HepG2 (cell line): ENCODE measurements around the gene UNKL. TPM values are rescaled to one million over a fixed set of nuclear protein-coding genes. Genes with fewer than 3 reads are reported as not detected.

Experiments
- CCDC6 ChIP-seq: sonication (generic); formaldehyde crosslinking; IDR thresholded peaks from 2 replicates; pipeline ENCODE4 v1.8.1; 2022; ENCODE audit warnings: mild to moderate bottlenecking, missing genetic modification reagents, moderate library complexity
- HES4 ChIP-seq: sonication (generic); formaldehyde crosslinking; IDR thresholded peaks from 2 replicates; pipeline ENCODE4 v1.9.0; 2021; ENCODE audit warnings: mild to moderate bottlenecking, missing genetic modification reagents, borderline replicate concordance
- KMT2B ChIP-seq: IDR thresholded peaks from 2 replicates; pipeline ENCODE4 v1.6.1; 2016; ENCODE audit warnings: missing genetic modification reagents, missing compliant biosample characterization
- LCORL ChIP-seq, 2 experiments: fragments of 450-650 bp in 1 of 2; sonication (generic) in 1 of 2; formaldehyde crosslinking in 1 of 2; IDR thresholded peaks; 2 replicates each; pipeline versions ENCODE4 v1.5.0 to v1.6.1; 2017 to 2020; ENCODE audit warnings: antibody characterized with exemption in 1 of 2, missing genetic modification reagents in 1 of 2
- NCOA1 ChIP-seq: sonication (generic); formaldehyde crosslinking; IDR thresholded peaks from 2 replicates; pipeline ENCODE4 v1.9.0; 2021; ENCODE audit warnings: missing genetic modification reagents
- RXRA ChIP-seq: sonication (generic); formaldehyde crosslinking; IDR thresholded peaks from 2 replicates; pipeline ENCODE4 v1.5.1; 2020; ENCODE audit warnings: missing genetic modification reagents
- ZNF253 ChIP-seq: sonication (generic); formaldehyde crosslinking; IDR thresholded peaks from 2 replicates; pipeline ENCODE4 v1.8.0; 2022; ENCODE audit warnings: mild to moderate bottlenecking, missing genetic modification reagents, borderline replicate concordance
- ZNF30 ChIP-seq: sonication (generic); formaldehyde crosslinking; IDR thresholded peaks from 2 replicates; pipeline ENCODE4 v1.5.0; 2020; ENCODE audit warnings: mild to moderate bottlenecking, missing genetic modification reagents
- ZNF572 ChIP-seq: sonication (generic); formaldehyde crosslinking; IDR thresholded peaks from 2 replicates; pipeline ENCODE4 v1.5.1; 2020; ENCODE audit warnings: mild to moderate bottlenecking, missing genetic modification reagents
- ZNF660 ChIP-seq: sonication (generic); formaldehyde crosslinking; IDR thresholded peaks from 2 replicates; pipeline ENCODE4 v1.5.1; 2020; ENCODE audit warnings: mild to moderate bottlenecking, low read depth, missing genetic modification reagents, borderline replicate concordance
- polyA plus RNA-seq, 8 experiments: library from polyadenylated mRNA; depleted of rRNA in 3 of 8; stranded (reverse) in 7 of 8; unstranded in 1 of 8; fragments of >200 nt; fragmentation: Illumina TruSeq in 4 of 8; extraction: Trizol in 4 of 8; gene quantifications; 2 replicates each; pipeline versions ENCODE4 v1.2.1 to v1.2.3, GENCODE V29; 2011 to 2016; ENCODE audit warnings: low read depth in 4 of 8, missing spikeins in 1 of 8, mixed read lengths in 1 of 8; ENCODE audit not compliant: insufficient read depth in 1 of 8
- total RNA-seq, 5 experiments: library from RNA; depleted of rRNA; stranded (reverse); fragments of >200 nt; fragmentation: Illumina TruSeq; extraction: Trizol; gene quantifications; 2 replicates each; pipeline ENCODE4 v1.2.3, GENCODE V29; 2016; ENCODE audit warnings: low read depth in 1 of 5
- TF ChIP-seq, protein P1 (sequence below), 2 experiments: IDR thresholded peaks; 2 replicates each; pipeline ENCODE4 v1.6.1; 2011 to 2012; ENCODE audit warnings: low read length in 2 of 2, borderline replicate concordance in 1 of 2, low read depth in 1 of 2, mild to moderate bottlenecking in 1 of 2, moderate library complexity in 1 of 2
- TF ChIP-seq, protein P2 (sequence below): sonication (generic); formaldehyde crosslinking; IDR thresholded peaks from 2 replicates; pipeline ENCODE4 v1.5.1; 2020; ENCODE audit warnings: missing genetic modification reagents, mild to moderate bottlenecking, borderline replicate concordance
- TF ChIP-seq, protein P3 (sequence below): sonication (generic); formaldehyde crosslinking; IDR thresholded peaks from 2 replicates; pipeline ENCODE4 v1.9.0; 2022; ENCODE audit warnings: low read depth, missing genetic modification reagents
- TF ChIP-seq, protein P4 (sequence below): sonication (generic); formaldehyde crosslinking; IDR thresholded peaks from 2 replicates; pipeline ENCODE4 v1.4.0; 2020; ENCODE audit warnings: missing genetic modification reagents, borderline replicate concordance
- TF ChIP-seq, protein P5 (sequence below): sonication (generic); formaldehyde crosslinking; IDR thresholded peaks from 2 replicates; pipeline ENCODE4 v1.8.1; 2023; ENCODE audit warnings: missing genetic modification reagents, inconsistent platforms, borderline replicate concordance
- TF ChIP-seq, protein P6 (sequence below): sonication (generic); formaldehyde crosslinking; IDR thresholded peaks from 2 replicates; pipeline ENCODE4 v1.4.0; 2020; ENCODE audit warnings: missing genetic modification reagents; ENCODE audit errors: not compliant biosample characterization

Gene UNKL
- total and polyA plus RNA-seq, 2 of the 13 experiments (the other 11 are each of a cell fraction or from before 2014, with no cell fraction given): 10.4 to 17.6 TPM

DNA sequence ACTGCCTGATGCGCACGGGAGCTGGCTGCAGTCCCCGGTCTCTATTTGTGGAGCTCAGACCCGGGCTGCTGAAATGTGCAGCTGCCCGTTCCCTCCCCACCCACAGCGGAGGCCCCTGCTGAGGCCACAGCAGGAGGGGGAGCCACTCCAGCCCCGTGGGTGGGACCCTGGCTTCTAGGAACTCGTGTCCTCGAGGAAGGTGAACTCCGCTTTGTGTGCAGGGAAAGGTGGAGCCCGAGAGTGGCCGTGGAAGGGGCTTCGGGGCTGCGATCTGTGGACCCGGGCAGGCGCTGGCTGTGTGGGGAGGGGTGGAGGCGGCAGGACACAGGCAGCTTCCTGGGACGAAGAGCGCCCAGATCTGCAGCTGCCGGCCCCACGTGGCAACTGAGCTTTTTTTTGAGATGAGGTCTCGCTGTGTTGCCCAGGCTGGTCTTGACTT, 26.9 kb upstream of the UNKL start (continued):
- TF ChIP-seq KMT2B (CRISPR knock-in tag): no peak
- TF ChIP-seq, protein P1, sequence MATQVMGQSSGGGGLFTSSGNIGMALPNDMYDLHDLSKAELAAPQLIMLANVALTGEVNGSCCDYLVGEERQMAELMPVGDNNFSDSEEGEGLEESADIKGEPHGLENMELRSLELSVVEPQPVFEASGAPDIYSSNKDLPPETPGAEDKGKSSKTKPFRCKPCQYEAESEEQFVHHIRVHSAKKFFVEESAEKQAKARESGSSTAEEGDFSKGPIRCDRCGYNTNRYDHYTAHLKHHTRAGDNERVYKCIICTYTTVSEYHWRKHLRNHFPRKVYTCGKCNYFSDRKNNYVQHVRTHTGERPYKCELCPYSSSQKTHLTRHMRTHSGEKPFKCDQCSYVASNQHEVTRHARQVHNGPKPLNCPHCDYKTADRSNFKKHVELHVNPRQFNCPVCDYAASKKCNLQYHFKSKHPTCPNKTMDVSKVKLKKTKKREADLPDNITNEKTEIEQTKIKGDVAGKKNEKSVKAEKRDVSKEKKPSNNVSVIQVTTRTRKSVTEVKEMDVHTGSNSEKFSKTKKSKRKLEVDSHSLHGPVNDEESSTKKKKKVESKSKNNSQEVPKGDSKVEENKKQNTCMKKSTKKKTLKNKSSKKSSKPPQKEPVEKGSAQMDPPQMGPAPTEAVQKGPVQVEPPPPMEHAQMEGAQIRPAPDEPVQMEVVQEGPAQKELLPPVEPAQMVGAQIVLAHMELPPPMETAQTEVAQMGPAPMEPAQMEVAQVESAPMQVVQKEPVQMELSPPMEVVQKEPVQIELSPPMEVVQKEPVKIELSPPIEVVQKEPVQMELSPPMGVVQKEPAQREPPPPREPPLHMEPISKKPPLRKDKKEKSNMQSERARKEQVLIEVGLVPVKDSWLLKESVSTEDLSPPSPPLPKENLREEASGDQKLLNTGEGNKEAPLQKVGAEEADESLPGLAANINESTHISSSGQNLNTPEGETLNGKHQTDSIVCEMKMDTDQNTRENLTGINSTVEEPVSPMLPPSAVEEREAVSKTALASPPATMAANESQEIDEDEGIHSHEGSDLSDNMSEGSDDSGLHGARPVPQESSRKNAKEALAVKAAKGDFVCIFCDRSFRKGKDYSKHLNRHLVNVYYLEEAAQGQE (IDR thresholded peaks at IDR 0.05; ENCODE audit: borderline replicate concordance in 1 of 2, low read depth in 1 of 2, low read length in 2 of 2): no peak
- TF ChIP-seq ZNF30 (CRISPR knock-in tag): no peak
- TF ChIP-seq CCDC6 (CRISPR knock-in tag): no peak
- TF ChIP-seq, protein P2, sequence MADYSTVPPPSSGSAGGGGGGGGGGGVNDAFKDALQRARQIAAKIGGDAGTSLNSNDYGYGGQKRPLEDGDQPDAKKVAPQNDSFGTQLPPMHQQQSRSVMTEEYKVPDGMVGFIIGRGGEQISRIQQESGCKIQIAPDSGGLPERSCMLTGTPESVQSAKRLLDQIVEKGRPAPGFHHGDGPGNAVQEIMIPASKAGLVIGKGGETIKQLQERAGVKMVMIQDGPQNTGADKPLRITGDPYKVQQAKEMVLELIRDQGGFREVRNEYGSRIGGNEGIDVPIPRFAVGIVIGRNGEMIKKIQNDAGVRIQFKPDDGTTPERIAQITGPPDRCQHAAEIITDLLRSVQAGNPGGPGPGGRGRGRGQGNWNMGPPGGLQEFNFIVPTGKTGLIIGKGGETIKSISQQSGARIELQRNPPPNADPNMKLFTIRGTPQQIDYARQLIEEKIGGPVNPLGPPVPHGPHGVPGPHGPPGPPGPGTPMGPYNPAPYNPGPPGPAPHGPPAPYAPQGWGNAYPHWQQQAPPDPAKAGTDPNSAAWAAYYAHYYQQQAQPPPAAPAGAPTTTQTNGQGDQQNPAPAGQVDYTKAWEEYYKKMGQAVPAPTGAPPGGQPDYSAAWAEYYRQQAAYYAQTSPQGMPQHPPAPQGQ (CRISPR knock-in tag): no peak
- no peak for TF ChIP-seq LCORL (IDR thresholded peaks at IDR 0.05)
- 0 out of 2 replicates have a peak, but pooled peaks have one; percentile 30 for TF ChIP-seq LCORL (CRISPR knock-in tag; IDR thresholded peaks at IDR 0.05)
- 0 out of 2 replicates have a peak, but pooled peaks have one; percentile 13 for TF ChIP-seq RXRA (CRISPR knock-in tag)
- TF ChIP-seq, protein P3, sequence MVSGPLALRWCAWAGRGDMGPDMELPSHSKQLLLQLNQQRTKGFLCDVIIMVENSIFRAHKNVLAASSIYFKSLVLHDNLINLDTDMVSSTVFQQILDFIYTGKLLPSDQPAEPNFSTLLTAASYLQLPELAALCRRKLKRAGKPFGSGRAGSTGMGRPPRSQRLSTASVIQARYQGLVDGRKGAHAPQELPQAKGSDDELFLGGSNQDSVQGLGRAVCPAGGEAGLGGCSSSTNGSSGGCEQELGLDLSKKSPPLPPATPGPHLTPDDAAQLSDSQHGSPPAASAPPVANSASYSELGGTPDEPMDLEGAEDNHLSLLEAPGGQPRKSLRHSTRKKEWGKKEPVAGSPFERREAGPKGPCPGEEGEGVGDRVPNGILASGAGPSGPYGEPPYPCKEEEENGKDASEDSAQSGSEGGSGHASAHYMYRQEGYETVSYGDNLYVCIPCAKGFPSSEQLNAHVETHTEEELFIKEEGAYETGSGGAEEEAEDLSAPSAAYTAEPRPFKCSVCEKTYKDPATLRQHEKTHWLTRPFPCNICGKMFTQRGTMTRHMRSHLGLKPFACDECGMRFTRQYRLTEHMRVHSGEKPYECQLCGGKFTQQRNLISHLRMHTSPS (CRISPR knock-in tag): 0 out of 2 replicates have a peak, but pooled peaks have one; percentile 18
- no peak for TF ChIP-seq ZNF253
- no peak for TF ChIP-seq NCOA1 (CRISPR knock-in tag)
- no peak for TF ChIP-seq ZNF660 (CRISPR knock-in tag)
- TF ChIP-seq, protein P4, sequence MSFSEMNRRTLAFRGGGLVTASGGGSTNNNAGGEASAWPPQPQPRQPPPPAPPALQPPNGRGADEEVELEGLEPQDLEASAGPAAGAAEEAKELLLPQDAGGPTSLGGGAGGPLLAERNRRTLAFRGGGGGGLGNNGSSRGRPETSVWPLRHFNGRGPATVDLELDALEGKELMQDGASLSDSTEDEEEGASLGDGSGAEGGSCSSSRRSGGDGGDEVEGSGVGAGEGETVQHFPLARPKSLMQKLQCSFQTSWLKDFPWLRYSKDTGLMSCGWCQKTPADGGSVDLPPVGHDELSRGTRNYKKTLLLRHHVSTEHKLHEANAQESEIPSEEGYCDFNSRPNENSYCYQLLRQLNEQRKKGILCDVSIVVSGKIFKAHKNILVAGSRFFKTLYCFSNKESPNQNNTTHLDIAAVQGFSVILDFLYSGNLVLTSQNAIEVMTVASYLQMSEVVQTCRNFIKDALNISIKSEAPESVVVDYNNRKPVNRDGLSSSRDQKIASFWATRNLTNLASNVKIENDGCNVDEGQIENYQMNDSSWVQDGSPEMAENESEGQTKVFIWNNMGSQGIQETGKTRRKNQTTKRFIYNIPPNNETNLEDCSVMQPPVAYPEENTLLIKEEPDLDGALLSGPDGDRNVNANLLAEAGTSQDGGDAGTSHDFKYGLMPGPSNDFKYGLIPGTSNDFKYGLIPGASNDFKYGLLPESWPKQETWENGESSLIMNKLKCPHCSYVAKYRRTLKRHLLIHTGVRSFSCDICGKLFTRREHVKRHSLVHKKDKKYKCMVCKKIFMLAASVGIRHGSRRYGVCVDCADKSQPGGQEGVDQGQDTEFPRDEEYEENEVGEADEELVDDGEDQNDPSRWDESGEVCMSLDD (CRISPR knock-in tag): no peak
- TF ChIP-seq, protein P5, sequence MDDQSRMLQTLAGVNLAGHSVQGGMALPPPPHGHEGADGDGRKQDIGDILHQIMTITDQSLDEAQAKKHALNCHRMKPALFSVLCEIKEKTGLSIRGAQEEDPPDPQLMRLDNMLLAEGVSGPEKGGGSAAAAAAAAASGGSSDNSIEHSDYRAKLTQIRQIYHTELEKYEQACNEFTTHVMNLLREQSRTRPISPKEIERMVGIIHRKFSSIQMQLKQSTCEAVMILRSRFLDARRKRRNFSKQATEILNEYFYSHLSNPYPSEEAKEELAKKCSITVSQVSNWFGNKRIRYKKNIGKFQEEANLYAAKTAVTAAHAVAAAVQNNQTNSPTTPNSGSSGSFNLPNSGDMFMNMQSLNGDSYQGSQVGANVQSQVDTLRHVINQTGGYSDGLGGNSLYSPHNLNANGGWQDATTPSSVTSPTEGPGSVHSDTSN (CRISPR knock-in tag): no peak
- TF ChIP-seq, protein P6, sequence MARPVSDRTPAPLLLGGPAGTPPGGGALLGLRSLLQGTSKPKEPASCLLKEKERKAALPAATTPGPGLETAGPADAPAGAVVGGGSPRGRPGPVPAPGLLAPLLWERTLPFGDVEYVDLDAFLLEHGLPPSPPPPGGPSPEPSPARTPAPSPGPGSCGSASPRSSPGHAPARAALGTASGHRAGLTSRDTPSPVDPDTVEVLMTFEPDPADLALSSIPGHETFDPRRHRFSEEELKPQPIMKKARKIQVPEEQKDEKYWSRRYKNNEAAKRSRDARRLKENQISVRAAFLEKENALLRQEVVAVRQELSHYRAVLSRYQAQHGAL (CRISPR knock-in tag): no peak
- no peak for TF ChIP-seq HES4 (CRISPR knock-in tag)
- 0 out of 2 replicates have a peak, but pooled peaks have one; percentile 10 for TF ChIP-seq ZNF572 (CRISPR knock-in tag)
